HG03457 (cell line): ENCODE measurements around the gene KLK5.
"Not testable (repeated sequence)": the region's sequence is repeated elsewhere in the genome, so short reads cannot be mapped to it uniquely, and the experiment has no call there.

Experiments
- ATAC-seq: cut with Tn5 transposase; IDR thresholded peaks from one replicate; pipeline ENCODE4 v1.9.1; 2021; ENCODE audit warnings: moderate number of reproducible peaks; ENCODE audit not compliant: unreplicated experiment

KLK5 gene

GRCh38 chr19:50969810-50970209 is 17.0 kb upstream of the KLK5 start:
- not testable (repeated sequence) for ATAC-seq

- ATAC-seq, result no peak
Observed at GRCh38 chr19:50969413-50969760, 16.5 kb upstream of the KLK5 start, which contains the start of gene KLK6. TSS of gene KLK6 (minus strand) at chr19:50969591. CDS start at chr19:50968104, 1,487 bp downstream.

- no peak for ATAC-seq
Observed at GRCh38 chr19:50968716-50969412, 16.0 kb upstream of the KLK5 start.

- no peak for ATAC-seq
Observed at GRCh38 chr19:50967929-50968715, 15.3 kb upstream of the KLK5 start.

- no peak for ATAC-seq
Observed at GRCh38 chr19:50964266-50964665, 11.4 kb upstream of the KLK5 start.

- ATAC-seq, result no peak
Observed at GRCh38 chr19:50963381-50963780, 10.5 kb upstream of the KLK5 start.

- ATAC-seq, result no peak
Observed at GRCh38 chr19:50962245-50962644, 9.4 kb upstream of the KLK5 start.

- ATAC-seq, result no peak
Observed at GRCh38 chr19:50959731-50960500, 7.1 kb upstream of the KLK5 start.

- no peak for ATAC-seq
Observed at GRCh38 chr19:50957587-50957986, 4.7 kb upstream of the KLK5 start.

- no peak for ATAC-seq
Observed at GRCh38 chr19:50949861-50950260, 3.0 kb downstream of the KLK5 start.

- no peak for ATAC-seq
Observed at GRCh38 chr19:50947123-50947522, 5.7 kb downstream of the KLK5 start.

GRCh38 chr19:50944795-50945194 is 8.0 kb downstream of the KLK5 start:
- no peak for ATAC-seq

GRCh38 chr19:50943074-50943828 is 9.6 kb downstream of the KLK5 start:
- ATAC-seq, result no peak

- ATAC-seq, result no peak
Observed at GRCh38 chr19:50939596-50939995, 13.2 kb downstream of the KLK5 start.

GRCh38 chr19:50933640-50934039 is 19.2 kb downstream of the KLK5 start:
- ATAC-seq, result no peak

- ATAC-seq, result no peak
Observed at GRCh38 chr19:50932690-50933083, 20.2 kb downstream of the KLK5 start.

GRCh38 chr19:50932018-50932689 is 20.7 kb downstream of the KLK5 start:
- no peak for ATAC-seq

GRCh38 chr19:50931023-50931422 is 21.8 kb downstream of the KLK5 start:
- no peak for ATAC-seq

GRCh38 chr19:50928831-50929230 is 24.0 kb downstream of the KLK5 start:
- no peak for ATAC-seq

- ATAC-seq, result no peak
Observed at GRCh38 chr19:50926144-50926543, 26.7 kb downstream of the KLK5 start.
